Stimulated activated CD8-positive, alpha-beta memory T cell treated with anti-CD3 and anti-CD28 coated beads, Interleukin-12 subunit alpha, Interleukin-12 subunit beta, amount 100 ng/mL, for 1 hour (primary cell): ENCODE results near the gene CCDC66.
A peak's percentile ranks its signal among the peaks of the same experiment; 100 is the strongest.
"Not testable (repeated sequence)": the region's sequence is repeated elsewhere in the genome, so short reads cannot be mapped to it uniquely, and the experiment has no call there.

Source experiments
- DNase-seq: peaks from one replicate; pipeline ENCODE4 v3.0.0-alpha.2; 2020; ENCODE audit warnings: low read depth

The CCDC66 gene

GRCh38 chr3:56556908-56557830 is at the start of gene CCDC66:
CCDC66 (plus strand) TSS chr3:56557175; CDS start chr3:56557243, 68 bp downstream.
- peak; percentile 90 for DNase-seq

- no peak for DNase-seq
These were observed 37.3 kb upstream of the CCDC66 start for GRCh38 chr3:56519641-56520040.

- no peak for DNase-seq
These were observed 34.6 kb upstream of the CCDC66 start for GRCh38 chr3:56522374-56522773.

- no peak for DNase-seq
These were observed 31.7 kb upstream of the CCDC66 start for GRCh38 chr3:56525291-56525690.

- no peak for DNase-seq
These were observed 20.2 kb upstream of the CCDC66 start for GRCh38 chr3:56536735-56537134.

GRCh38 chr3:56547486-56547885 is 9.5 kb upstream of the CCDC66 start:
- DNase-seq: no peak

GRCh38 chr3:56557831-56558170 is 826 bp downstream of the CCDC66 start:
- no peak for DNase-seq

GRCh38 chr3:56573501-56573900 is 16.5 kb downstream of the CCDC66 start:
- no peak for DNase-seq

GRCh38 chr3:56581941-56582340 is 25.0 kb downstream of the CCDC66 start:
- DNase-seq: not testable (repeated sequence)

GRCh38 chr3:56584275-56584674 is 27.3 kb downstream of the CCDC66 start:
- not testable (repeated sequence) for DNase-seq

GRCh38 chr3:56590814-56591213 is 33.8 kb downstream of the CCDC66 start:
- no peak for DNase-seq

GRCh38 chr3:56591262-56591661 is 34.3 kb downstream of the CCDC66 start:
- no peak for DNase-seq

- DNase-seq: peak; percentile 9
These were observed 36.6 kb downstream of the CCDC66 start for GRCh38 chr3:56593455-56594158.

GRCh38 chr3:56595975-56596840 is 39.2 kb downstream of the CCDC66 start:
- DNase-seq: no peak

- not testable (repeated sequence) for DNase-seq
These were observed 51.5 kb downstream of the CCDC66 start for GRCh38 chr3:56608479-56608878.

- DNase-seq: no peak
These were observed 53.8 kb downstream of the CCDC66 start for GRCh38 chr3:56610669-56611335.

- DNase-seq: no peak
These were observed 54.4 kb downstream of the CCDC66 start for GRCh38 chr3:56611364-56611763.

GRCh38 chr3:56612146-56612545 is 55.2 kb downstream of the CCDC66 start:
- DNase-seq: no peak

- no peak for DNase-seq
These were observed 56.0 kb downstream of the CCDC66 start for GRCh38 chr3:56613016-56613415.

GRCh38 chr3:56616478-56617006 is 59.6 kb downstream of the CCDC66 start:
- no peak for DNase-seq

GRCh38 chr3:56620371-56620770 is 63.4 kb downstream of the CCDC66 start:
- DNase-seq: no peak
